NT2/D1 (cell line): Measurements from ENCODE around the gene MSL3.

ENCODE experiments used
- SUZ12 ChIP-seq: IDR thresholded peaks from 2 replicates; pipeline ENCODE4 v1.6.1; 2011; ENCODE audit not compliant: insufficient read length, insufficient read depth; ENCODE audit errors: extremely low read depth
- YY1 ChIP-seq: IDR thresholded peaks from 2 replicates; pipeline ENCODE4 v1.6.1; 2011; ENCODE audit not compliant: insufficient read length, insufficient read depth
- ZNF274 ChIP-seq: IDR thresholded peaks from 2 replicates; pipeline ENCODE4 v1.6.1; 2011; ENCODE audit warnings: mild to moderate bottlenecking, low read depth, low read length

DNA sequence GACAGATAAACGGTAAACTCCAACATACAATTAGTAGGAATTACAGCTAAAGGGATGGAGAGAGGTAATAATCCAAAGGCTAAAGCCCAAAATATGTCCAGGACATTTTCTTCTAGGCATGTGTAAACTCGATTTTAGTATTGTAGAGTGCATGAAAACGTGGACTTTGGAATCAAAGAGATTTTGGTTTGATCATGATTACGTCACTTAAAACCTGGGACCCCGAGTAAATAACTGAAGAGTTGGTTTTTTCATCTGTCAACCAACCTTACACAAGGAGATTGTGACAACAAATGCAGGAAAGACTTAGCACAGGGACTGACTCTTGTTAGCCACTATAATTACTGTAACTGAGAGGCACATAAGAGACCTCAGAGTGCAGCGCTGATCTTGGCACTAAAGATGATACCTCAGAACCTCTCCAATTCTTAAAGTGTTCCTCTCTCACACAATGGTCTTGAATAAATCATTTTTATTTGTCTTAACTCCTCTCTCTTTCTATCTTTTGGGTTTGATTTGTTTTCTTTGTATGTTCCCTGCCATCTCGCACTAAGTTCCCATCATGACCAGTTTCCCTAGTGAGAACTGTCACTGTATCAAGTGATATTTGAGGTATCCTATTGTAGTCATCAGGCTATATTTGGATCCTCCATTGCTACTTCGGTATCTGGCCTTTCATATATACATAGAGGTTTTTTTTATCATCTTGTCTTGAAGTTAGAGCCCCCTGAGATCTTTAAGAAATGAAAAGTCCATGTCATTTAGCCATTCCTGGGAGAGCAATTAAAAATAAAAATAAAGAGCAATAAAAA lies 32.2 kb upstream of the MSL3 start:
- no peak for TF ChIP-seq ZNF274
- TF ChIP-seq SUZ12: no peak
- TF ChIP-seq YY1: no peak
